ENCODE measurements around the gene TLE2.

Gene TLE2

GRCh38 chr19:3003046-3003445, 26.0 kb downstream of the TLE2 start:
- POLR2A ChIA-PET (ENCODE audit: low non-redundant PET), result no interaction called here
- DNase-seq (ENCODE audit: low spot score), result no peak
- CTCF ChIA-PET, result no interaction called here
- H3K27ac ChIP-seq, result no peak overlapping the region
- TF ChIP-seq CTCF (conservative IDR thresholded peaks at IDR 0.05; ENCODE audit: low read depth), result no peak

DNA sequence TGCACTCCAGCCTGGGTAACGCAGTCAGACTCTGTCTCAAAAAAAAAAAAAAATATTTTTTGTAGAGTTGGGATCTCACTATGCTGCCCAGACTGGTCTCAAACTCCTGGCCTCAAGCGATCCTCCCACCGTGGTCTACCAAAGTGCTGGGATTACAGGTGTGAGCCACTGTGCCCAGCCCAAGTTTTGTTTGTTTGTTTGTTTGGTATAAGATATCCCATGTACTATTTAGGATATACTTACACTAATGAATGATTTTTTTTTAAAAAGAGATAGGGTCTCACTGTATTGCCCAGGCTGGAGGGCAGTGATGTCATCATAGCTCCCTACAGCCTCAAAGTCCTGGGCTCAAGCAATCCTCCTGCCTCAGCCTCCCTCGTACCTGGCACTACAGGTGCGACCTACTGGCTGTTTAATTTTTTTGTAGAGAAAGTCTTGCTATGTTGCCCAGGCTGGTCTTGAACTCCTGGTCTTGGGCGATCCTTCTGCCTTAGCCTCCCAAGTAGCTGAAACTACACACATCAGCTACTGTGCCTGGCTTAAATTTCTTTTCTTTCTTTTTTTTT, 27.8 kb downstream of the TLE2 start:
- DNase-seq (ENCODE audit: low spot score), result no peak
- no peak for TF ChIP-seq CTCF (conservative IDR thresholded peaks at IDR 0.05; ENCODE audit: low read depth)
- H3K27ac ChIP-seq, result no peak overlapping the region
- ChIA-PET CTCF (interaction anchor here (0.6 kb wide), 2 partner anchors 160 to 240 kb away, joined by 3 read pairs; no protein-coding TSS in a partner anchor), POLR2A (ENCODE audit: low non-redundant PET) (interaction anchor here (0.6 kb wide), 1 partner anchor 34 kb away, joined by 9 read pairs; no protein-coding TSS in a partner anchor)

- no peak for DNase-seq (ENCODE audit: low spot score)
- no peak for TF ChIP-seq CTCF (conservative IDR thresholded peaks at IDR 0.05; ENCODE audit: low read depth)
- CTCF ChIA-PET, result no interaction called here
- POLR2A ChIA-PET (ENCODE audit: low non-redundant PET), result no interaction called here
- no peak overlapping the region for H3K27ac ChIP-seq
These were observed 30.4 kb downstream of the TLE2 start for GRCh38 chr19:2998642-2999041.

GRCh38 chr19:2997720-2998119, 31.4 kb downstream of the TLE2 start:
- H3K27ac ChIP-seq, result peak overlapping the region; percentile 46
- DNase-seq (ENCODE audit: low spot score), result no peak
- TF ChIP-seq CTCF (conservative IDR thresholded peaks at IDR 0.05; ENCODE audit: low read depth), result no peak
- ChIA-PET CTCF (interaction anchor here (0.8 kb wide), 1 partner anchor 57 kb away, joined by 4 read pairs; no protein-coding TSS in a partner anchor), POLR2A (ENCODE audit: low non-redundant PET) (no interaction called here)

DNA sequence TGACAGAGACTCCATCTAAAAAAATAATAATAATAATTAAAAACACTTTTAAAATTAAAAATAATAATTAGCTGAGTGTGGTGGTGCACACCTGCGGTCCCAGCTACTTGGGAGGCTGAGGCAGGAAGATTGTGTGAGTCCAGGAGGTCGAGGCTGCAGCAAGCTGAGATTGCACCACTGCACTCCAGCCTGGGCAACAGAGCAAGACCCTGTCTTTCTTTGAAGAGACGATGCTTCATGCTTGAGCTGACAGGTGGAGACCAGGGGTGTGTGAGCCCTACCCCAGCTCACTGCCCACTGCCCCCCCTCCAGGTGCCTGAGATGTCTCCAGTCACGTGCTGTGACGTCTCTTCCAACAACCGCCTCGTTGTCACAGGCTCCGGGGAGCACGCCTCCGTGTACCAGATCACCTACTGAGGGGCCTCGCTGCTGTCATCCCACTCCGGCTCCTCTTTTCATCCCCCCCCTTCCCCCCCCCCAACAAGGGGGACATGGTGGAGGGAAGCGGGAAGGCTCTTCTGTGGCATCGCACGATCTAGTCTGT, 34.4 kb downstream of the TLE2 start:
- no peak for TF ChIP-seq CTCF (conservative IDR thresholded peaks at IDR 0.05; ENCODE audit: low read depth)
- no peak overlapping the region for H3K27ac ChIP-seq
- DNase-seq (ENCODE audit: low spot score), result no peak
- CTCF ChIA-PET, result interaction anchor here (0.6 kb wide), 1 partner anchor 38 kb away, joined by 3 read pairs; no protein-coding TSS in a partner anchor
- POLR2A ChIA-PET (ENCODE audit: low non-redundant PET), result no interaction called here

DNA sequence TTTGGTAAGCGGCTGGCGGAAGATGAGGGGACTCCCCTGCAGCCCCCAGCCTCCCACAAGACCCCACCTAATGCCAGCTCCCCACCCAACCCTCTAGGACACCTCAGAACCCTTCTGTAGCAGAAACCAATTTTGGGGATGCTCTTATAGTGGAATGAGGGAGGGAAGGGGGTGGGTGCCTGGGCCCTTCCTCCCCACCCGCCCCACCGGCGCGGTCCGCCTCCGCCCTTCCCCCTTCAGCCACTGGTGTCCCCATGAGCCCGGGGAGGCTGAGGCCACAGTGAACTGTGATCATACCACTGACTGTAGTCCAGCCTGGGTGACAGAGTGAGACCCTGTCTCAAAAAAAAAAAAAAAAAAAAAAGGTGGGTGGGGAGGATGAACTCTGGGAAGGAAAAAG, 35.5 kb downstream of the TLE2 start:
- H3K27ac ChIP-seq, result no peak overlapping the region
- ChIA-PET CTCF (no interaction called here), POLR2A (ENCODE audit: low non-redundant PET) (no interaction called here)
- DNase-seq (ENCODE audit: low spot score), result no peak
- TF ChIP-seq CTCF (conservative IDR thresholded peaks at IDR 0.05; ENCODE audit: low read depth), result no peak
